ENCODE results near the gene KRTAP2-1.
"Not testable (repeated sequence)": the region's sequence is repeated elsewhere in the genome, so short reads cannot be mapped to it uniquely, and the experiment has no call there.

Gene KRTAP2-1, protein sequence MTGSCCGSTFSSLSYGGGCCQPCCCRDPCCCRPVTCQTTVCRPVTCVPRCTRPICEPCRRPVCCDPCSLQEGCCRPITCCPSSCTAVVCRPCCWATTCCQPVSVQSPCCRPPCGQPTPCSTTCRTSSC

GRCh38 chr17:41046735-41047465 is at the start of gene KRTAP2-1:
Gene KRTAP2-1 (minus strand): TSS chr17:41047316. CDS start chr17:41047267, 49 bp downstream.
- not testable (repeated sequence) for DNase-seq

DNA sequence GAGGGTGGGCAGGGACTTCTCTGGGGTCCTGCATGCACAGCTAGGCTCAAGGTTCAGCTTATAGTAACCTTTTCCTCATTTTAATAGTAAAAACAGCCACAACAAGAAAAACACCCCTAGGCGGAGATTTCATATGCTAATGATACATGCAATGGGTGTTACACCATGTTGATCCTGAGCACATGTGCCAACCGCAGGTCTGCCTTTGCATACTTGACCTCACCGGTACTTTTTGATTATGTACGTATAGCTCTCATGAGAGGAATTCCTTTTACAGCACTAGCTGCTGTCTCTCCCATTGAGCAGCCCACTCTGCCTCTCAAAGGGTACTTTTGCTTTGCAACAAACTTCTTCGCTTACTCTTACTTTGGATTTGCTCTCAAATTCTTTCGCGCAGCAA is 48.9 kb upstream of the KRTAP2-1 start:
- no peak for DNase-seq

DNA sequence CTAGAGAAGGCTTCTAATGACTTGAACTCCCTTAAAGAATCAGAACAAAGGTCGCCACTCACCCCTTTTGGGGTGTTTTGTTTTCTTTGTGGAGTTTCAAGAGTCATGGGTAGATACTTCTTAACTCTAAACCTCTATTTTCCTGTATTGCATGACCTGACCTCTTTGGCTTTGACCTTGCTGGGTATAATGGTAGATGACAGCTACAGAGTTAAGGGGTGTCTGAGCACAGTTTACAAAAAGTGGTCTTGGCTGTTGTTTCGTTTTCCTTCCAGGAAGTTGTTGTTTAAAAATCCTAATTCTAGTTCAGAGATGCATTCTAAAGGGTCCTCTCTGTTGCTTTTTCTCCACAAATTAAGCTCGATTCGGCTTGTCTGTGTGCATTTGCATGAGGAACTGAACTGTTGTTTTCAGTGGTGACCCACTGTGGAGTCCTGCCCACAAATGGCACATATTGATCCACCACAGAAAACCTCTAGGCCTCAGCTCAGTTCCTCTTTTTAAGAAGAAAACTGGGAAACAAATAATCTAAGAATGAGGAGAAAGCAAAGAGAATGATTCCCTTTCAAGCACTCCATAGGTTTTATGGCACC is 41.7 kb upstream of the KRTAP2-1 start:
- not testable (repeated sequence) for DNase-seq

DNA sequence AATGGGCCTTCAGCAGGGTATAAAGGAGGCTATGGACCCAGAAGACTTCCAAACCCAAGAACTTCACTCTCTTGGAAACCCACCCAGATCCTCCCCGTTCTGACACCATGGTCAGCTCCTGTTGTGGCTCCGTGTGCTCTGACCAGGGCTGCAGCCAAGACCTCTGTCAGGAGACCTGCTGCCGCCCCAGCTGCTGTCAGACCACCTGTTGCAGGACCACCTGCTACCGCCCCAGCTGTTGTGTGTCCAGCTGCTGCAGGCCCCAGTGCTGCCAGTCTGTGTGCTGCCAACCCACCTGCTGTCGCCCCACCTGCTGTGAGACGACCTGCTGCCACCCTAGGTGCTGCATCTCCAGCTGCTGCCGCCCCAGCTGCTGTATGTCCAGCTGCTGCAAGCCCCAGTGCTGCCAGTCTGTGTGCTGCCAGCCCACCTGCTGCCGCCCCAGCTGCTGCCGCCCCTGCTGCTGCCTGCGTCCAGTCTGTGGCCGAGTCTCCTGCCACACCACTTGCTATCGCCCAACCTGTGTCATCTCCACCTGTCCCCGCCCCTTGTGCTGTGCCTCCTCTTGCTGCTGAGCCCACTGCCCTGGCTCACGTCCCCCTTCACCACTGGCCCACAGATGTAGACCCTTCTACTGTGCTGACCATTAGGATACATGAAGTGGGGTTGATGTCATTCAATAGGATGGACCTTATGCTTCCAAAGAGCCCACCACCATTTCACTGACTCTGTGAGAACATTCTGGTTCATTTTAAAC is 37.2 kb upstream of the KRTAP2-1 start, which contains the start of gene KRTAP4-7:
KRTAP4-7 (plus strand) TSS at position 51 of the 757 bp plus-strand sequence; CDS start at position 108, 57 bp downstream.
- not testable (repeated sequence) for DNase-seq

GRCh38 chr17:41083427-41083826 is 36.3 kb upstream of the KRTAP2-1 start:
- not testable (repeated sequence) for DNase-seq

- no peak for DNase-seq
These were observed 35.5 kb upstream of the KRTAP2-1 start for GRCh38 chr17:41082626-41083025.

DNA sequence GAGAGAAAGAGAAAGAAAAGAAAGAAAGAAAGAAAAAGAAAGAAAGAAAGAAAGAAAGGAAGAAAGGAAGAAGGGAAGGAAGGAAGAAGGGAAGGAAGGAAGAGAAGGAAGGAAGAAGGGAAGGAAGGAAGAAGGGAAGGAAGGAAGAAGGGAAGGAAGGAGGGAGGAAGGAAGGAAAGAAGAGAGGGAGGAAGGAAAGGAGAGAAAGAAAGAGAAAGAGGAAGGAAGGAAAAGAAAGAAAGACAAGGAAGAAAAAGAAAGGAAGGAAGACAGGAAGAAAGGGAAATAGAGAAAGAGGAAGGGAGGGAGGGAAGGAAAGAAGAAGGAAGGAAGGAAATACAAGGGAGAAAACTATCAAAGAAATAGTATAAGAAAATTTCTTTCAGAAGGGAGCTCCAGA is 29.7 kb upstream of the KRTAP2-1 start:
- no peak for DNase-seq

- DNase-seq, result peak; percentile 4
These were observed 26.6 kb upstream of the KRTAP2-1 start for GRCh38 chr17:41073676-41074075.

DNA sequence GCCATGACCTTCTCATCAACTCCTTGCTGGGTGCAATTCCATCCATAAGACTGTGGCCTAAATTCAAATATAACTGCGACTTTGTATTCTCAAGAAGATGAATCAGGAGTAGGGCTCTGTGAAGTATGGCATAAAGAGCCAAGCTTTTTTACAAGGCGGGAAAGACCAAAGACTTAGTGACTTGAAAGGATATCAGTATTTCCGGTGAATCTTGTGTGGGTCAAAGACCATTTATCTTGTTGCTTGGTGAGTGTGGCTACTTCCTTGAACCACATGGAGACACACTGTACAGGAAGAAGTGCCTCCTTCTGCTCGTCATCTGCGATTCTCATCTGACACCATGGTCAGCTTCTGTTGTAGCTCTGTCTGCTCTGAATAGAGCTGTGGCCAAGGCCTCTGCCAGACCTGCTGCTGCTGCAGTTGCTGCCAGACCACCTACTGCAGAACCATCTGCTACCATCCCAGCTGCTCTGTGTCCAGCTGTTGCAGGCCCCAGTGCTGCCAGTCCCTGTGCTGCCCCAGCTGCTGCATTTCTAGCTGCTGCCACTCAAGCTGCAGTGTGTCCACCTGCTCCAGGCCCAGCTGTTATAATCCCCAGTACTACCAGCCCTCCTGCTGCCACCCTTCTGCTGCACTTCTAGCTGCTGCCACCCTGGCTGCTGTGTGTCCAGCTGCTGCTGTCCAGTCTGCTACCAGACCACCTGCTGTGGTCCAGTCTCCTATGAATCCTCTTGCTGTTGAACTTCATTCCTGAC is 24.7 kb upstream of the KRTAP2-1 start:
- no peak for DNase-seq

DNA sequence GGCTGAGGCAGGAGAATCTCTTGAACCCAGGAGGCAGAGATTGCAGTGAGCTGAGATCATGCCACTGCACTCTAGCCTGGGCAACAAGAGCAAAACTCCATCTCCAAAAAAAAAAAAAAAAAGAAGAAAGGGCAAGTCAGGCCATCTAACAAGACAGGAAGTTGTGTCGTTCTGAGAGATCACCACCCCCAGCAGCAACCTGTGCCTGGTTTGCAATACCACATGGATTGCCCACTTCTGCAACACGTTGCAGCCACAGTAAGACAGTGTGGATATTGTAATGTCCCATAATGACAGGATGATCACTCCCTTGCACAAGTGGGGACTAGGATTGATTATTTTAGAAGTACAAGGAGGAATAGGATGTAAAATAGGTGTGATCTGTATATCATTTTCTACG is 21.9 kb upstream of the KRTAP2-1 start:
- DNase-seq, result no peak

DNA sequence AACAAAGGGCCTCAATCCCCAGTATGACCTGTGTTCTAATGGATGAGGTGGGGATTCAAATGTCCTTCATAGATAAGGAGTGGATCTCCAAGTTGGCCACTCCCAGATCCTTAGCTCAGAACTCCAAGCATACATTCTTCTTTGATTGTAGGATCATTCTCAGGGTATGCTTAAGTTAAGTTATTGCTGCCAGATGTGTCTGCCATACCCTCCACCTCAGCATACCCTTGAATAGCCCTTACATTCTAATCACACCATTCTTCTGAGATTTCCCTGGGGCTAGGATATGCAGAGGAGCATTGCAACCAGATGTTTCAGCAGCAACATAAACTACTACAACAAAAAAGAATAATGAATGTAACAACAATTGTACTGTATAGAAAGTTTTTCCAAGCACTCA is 20.2 kb upstream of the KRTAP2-1 start:
- DNase-seq, result no peak

GRCh38 chr17:41065829-41066624 is 18.9 kb upstream of the KRTAP2-1 start, which contains the start of gene KRTAP2-4:
Gene KRTAP2-4 (minus strand): TSS chr17:41065879. CDS start chr17:41065845, 34 bp downstream.
- DNase-seq, result no peak

DNA sequence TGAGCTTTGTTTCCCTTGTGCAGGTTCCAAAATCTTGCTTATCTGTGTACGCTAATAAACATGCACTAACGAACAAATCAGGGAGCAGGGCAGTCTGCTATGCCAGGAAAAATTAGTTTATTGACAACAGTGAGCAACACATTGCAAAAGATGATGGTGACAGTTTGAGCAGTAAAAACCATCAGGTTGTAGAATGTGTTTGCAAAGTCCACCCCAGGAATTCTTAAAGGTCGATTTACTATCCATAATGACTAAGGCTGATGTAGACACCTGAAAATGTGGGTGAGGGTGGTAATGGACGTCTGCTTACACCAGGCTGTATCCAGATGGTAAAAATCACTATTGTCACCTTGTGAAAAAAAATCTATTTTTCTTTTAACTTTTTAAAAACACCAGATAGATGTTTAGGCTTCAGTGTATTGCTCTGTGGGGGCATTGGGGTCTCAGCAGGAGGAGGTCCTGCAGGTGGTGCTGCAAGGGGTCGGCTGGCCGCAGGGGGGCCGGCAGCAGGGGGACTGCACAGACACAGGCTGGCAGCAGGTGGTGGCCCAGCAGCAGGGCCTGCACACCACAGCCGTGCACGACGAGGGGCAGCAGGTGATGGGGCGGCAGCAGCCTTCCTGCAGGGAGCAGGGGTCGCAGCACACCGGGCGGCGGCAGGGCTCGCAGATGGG is 18.0 kb upstream of the KRTAP2-1 start:
- not testable (repeated sequence) for DNase-seq

DNA sequence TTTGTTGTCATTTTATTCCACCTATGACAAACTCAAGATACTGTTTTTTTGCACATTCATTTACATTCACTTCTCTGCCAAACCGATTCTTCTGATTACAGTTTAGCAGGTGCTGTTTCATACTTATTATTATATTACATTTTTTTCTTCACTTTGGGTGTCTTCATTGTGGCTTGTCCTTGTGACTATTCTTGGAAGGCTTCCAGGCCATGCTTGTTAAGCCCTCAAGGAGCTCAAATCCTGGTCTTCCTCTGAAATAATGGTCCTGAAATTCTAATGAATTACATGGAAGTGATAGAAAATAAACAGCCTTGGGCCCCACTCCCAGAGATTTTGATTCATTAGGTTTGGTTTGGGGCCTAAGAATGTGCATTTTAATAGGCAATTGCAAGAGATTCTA is 17.2 kb upstream of the KRTAP2-1 start:
- DNase-seq, result peak; percentile 30

- no peak for DNase-seq
These were observed 16.3 kb upstream of the KRTAP2-1 start for GRCh38 chr17:41063449-41063848.

DNA sequence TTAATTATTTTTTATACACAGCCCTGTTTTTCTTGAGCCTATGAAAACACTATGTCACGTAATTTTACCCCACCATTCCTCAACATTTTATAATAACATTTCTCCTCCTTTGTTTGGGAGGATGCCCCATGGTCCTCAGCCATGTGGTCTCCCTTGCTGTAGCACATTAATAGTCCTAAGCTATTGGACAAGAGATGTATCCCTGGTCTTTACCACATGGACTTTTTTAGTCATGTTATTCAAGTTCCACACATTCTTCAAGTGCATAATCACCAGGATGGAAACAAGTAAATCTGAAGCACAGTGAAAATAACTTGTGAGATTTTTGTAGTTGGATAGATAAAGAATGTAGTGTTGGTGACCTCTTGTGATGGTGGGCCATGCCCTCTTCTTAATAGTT is 14.8 kb upstream of the KRTAP2-1 start:
- no peak for DNase-seq

GRCh38 chr17:41060052-41060604 is 13.0 kb upstream of the KRTAP2-1 start, which contains the start of gene KRTAP2-3:
Gene KRTAP2-3 (minus strand): TSS chr17:41060114. CDS start chr17:41060050, 64 bp downstream.
- no peak for DNase-seq

DNA sequence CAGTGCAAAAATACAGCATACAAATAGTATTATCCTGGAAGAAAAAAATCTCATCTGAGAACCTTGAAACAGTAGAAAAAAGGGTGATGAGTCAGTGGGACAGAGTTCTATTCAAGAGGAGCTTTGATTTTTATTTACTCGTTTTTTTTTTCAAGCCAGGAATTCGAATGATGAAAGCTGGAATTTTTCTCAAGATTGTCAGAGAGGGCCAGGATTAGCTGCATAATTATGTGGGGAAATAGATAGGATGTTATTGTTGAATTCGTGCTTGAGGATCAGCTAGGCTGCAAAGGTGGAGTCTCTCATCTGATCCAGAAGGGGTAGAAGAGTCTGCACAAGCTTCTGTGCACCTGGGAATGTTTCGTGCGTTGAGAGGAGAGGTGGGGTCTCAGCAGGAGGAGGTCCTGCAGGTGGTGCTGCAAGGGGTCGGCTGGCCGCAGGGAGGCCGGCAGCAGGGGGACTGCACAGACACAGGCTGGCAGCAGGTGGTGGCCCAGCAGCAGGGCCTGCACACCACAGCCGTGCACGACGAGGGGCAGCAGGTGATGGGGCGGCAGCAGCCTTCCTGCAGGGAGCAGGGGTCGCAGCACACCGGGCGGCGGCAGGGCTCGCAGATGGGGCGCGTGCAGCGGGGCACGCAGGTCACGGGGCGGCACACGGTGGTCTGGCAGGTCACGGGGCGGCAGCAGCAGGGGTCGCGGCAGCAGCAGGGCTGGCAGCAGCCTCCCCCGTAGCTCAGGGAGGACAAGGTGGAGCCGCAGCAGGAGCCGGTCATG is 12.3 kb upstream of the KRTAP2-1 start:
- not testable (repeated sequence) for DNase-seq

GRCh38 chr17:41058741-41059140 is 11.6 kb upstream of the KRTAP2-1 start:
- no peak for DNase-seq

- no peak for DNase-seq
These were observed 10.4 kb upstream of the KRTAP2-1 start for GRCh38 chr17:41057547-41057946.

All from DMS79 treated with DMSO at 0.1 percent for 48 hours (cell line).